BJ (cell line): ENCODE data around the gene ARRDC2. TPM values are rescaled to one million over a fixed set of nuclear protein-coding genes. Genes with fewer than 3 reads are reported as not detected.
A peak's percentile ranks its signal among the peaks of the same experiment; 100 is the strongest.

Experiments used
- CTCF ChIA-PET: fragments of 350-600 bp; formaldehyde crosslinking; extraction: SDS; loops from one replicate; lab custom pipeline; 2021; ENCODE audit warnings: antibody characterized with exemption, inconsistent platforms; lab: Yijun Ruan, JAX
- POLR2A ChIA-PET: fragments of 300-600 bp; sonication (Branson Sonifier 250); formaldehyde crosslinking; extraction: SDS; loops from one replicate; lab custom pipeline; 2021; ENCODE audit warnings: antibody characterized with exemption; lab: Charles Lee
- DNase-seq: peaks from one replicate; pipeline ENCODE4 v3.0.0-alpha.2; 2011; ENCODE audit warnings: low read depth
- H3K27me3 ChIP-seq: 2 replicates; pipeline ENCODE4 v1.6.0; 2011; ENCODE audit warnings: low read length; ENCODE audit not compliant: control insufficient read depth, insufficient read depth
- H3K36me3 ChIP-seq: 2 replicates; pipeline ENCODE4 v1.5.1; 2011; ENCODE audit warnings: low read length; ENCODE audit not compliant: control insufficient read depth, insufficient read depth
- H3K4me3 ChIP-seq: 2 replicates; pipeline ENCODE4 v1.5.1; 2011; ENCODE audit warnings: low read depth, mild to moderate bottlenecking, control low read depth, low read length
- CTCF ChIP-seq: IDR thresholded peaks from 2 replicates; pipeline ENCODE4 v1.5.1; 2011; ENCODE audit warnings: low read depth, mild to moderate bottlenecking, control low read depth, inconsistent platforms, low read length, moderate library complexity; ENCODE audit not compliant: insufficient read depth
- polyA plus RNA-seq: library from polyadenylated mRNA; depleted of rRNA; stranded (reverse); fragments of >200 nt; gene quantifications from 2 replicates; pipeline ENCODE4 v1.2.3, GENCODE V29; 2011

ARRDC2 gene
- polyA plus RNA-seq, 1 experiment = 6.0 TPM

- Histone ChIP-seq H3K4me3 (no peak overlapping the region), H3K27me3 (no peaks in the 10 kb centered on the region), H3K36me3 (no peaks in the 10 kb centered on the region)
- CTCF ChIA-PET = interaction anchor here (1.0 to 1.4 kb wide), 2 partner anchors 50 to 56 kb away, joined by 4 to 8 read pairs; partner anchors contain the start of gene CCDC124
- POLR2A ChIA-PET = no interaction called here
- DNase-seq = no peak
- TF ChIP-seq CTCF = no peak
These were observed 19.8 kb upstream of the ARRDC2 start for GRCh38 chr19:17988161-17988560.

- ChIA-PET CTCF (interaction anchor here (0.9 to 1.4 kb wide), 2 partner anchors 57 to 119 kb away, joined by 4 to 5 read pairs; partner anchors contain the start of gene CCDC124), POLR2A (no interaction called here)
- Histone ChIP-seq H3K27me3 (no peaks in the 10 kb centered on the region), H3K36me3 (no peaks in the 10 kb centered on the region), H3K4me3 (no peak overlapping the region)
- DNase-seq = no peak
- TF ChIP-seq CTCF = no peak
These were observed 18.4 kb upstream of the ARRDC2 start for GRCh38 chr19:17989425-17990094.

- H3K36me3 ChIP-seq = no peaks in the 10 kb centered on the region
- no peak for DNase-seq
- CTCF ChIA-PET = interaction anchor here (1.1 to 9.2 kb wide), 4 partner anchors 47 to 138 kb away, joined by 3 to 169 read pairs (median 48); partner anchors contain the start of gene CCDC124
- no peak for TF ChIP-seq CTCF
- no peak overlapping the region for H3K4me3 ChIP-seq
- H3K27me3 ChIP-seq = no peaks in the 10 kb centered on the region
- POLR2A ChIA-PET = no interaction called here
These were observed 14.7 kb upstream of the ARRDC2 start for GRCh38 chr19:17993076-17993813.

GRCh38 chr19:17996826-17997316, 11.1 kb upstream of the ARRDC2 start:
- H3K4me3 ChIP-seq = no peak overlapping the region
- TF ChIP-seq CTCF = peak; percentile 94
- no peak for DNase-seq
- CTCF ChIA-PET = interaction anchor here (0.7 to 9.2 kb wide), 16 partner anchors 28 to 164 kb away, joined by 3 to 169 read pairs (median 6); partner anchors contain the start of genes CCDC124 and RPL18A
- POLR2A ChIA-PET = interaction anchor here (0.8 kb wide), 1 partner anchor 54 kb away, joined by 3 read pairs; no protein-coding TSS in a partner anchor
- no peaks in the 10 kb centered on the region for H3K27me3 ChIP-seq
- no peaks in the 10 kb centered on the region; the same call in 1 of the 2 replicates for H3K36me3 ChIP-seq
